Caco-2 (cell line): ENCODE measurements around the gene KLF9. TPM values are rescaled to one million over a fixed set of nuclear protein-coding genes. Genes with fewer than 3 reads are reported as not detected.

Source experiments
- BruUV-seq: library from RNA; stranded (reverse); fragments of 400-500 nt; replicated peaks from 2 replicates; lab custom pipeline; 2021; lab: Mats Ljungman, UMichigan
- CTCF ChIA-PET: fragments of 300-600 bp; sonication (Branson Sonifier 250); formaldehyde crosslinking; loops from one replicate; lab custom pipeline; 2022; ENCODE audit warnings: antibody characterized with exemption; lab: Charles Lee
- POLR2A ChIA-PET: fragments of 300-600 bp; sonication (Branson Sonifier 250); formaldehyde crosslinking; loops from one replicate; lab custom pipeline; 2022; ENCODE audit warnings: antibody characterized with exemption; lab: Charles Lee
- DNase-seq, 2 experiments: peaks; one replicate each; pipeline versions ENCODE4 v3.0.0 to v3.0.0-alpha.2; 2020 to 2022
- H3K27me3 ChIP-seq: replicated peaks from 2 replicates; pipeline ENCODE4 v1.6.0; 2011; ENCODE audit warnings: low read length; ENCODE audit not compliant: control insufficient read depth, insufficient read depth
- H3K36me3 ChIP-seq: 2 replicates; pipeline ENCODE4 v1.5.1; 2011; ENCODE audit warnings: low read length; ENCODE audit not compliant: control insufficient read depth, insufficient read depth
- H3K4me1 ChIP-seq: fragments of 250-450 bp; sonication (Bioruptor Pico); 2 replicates; pipeline ENCODE4 v1.5.1; 2020; ENCODE audit warnings: mild to moderate bottlenecking
- H3K4me3 ChIP-seq: 2 replicates; pipeline ENCODE4 v1.5.1; 2011; ENCODE audit warnings: low read depth, mild to moderate bottlenecking, control low read depth, low read length
- H3K9me3 ChIP-seq: fragments of 250-450 bp; sonication (Bioruptor Pico); 2 replicates; pipeline ENCODE4 v1.5.1; 2020; ENCODE audit warnings: mild to moderate bottlenecking, moderate library complexity
- H3K27ac Mint-ChIP-seq: one replicate; pipeline ENCODE4 v1.8.0; 2022; ENCODE audit warnings: mixed read lengths; ENCODE audit not compliant: unreplicated experiment
- H3K27me3 Mint-ChIP-seq: one replicate; pipeline ENCODE4 v1.8.0; 2022; ENCODE audit warnings: mixed read lengths; ENCODE audit not compliant: insufficient read depth, unreplicated experiment
- H3K36me3 Mint-ChIP-seq: one replicate; pipeline ENCODE4 v1.8.0; 2022; ENCODE audit warnings: mild to moderate bottlenecking, mixed read lengths; ENCODE audit not compliant: insufficient read depth, unreplicated experiment
- H3K4me1 Mint-ChIP-seq: one replicate; pipeline ENCODE4 v1.8.0; 2022; ENCODE audit warnings: low read depth, mixed read lengths; ENCODE audit not compliant: unreplicated experiment
- H3K4me3 Mint-ChIP-seq: one replicate; pipeline ENCODE4 v1.8.0; 2022; ENCODE audit warnings: mild to moderate bottlenecking, moderate library complexity, mixed read lengths; ENCODE audit not compliant: unreplicated experiment
- H3K9me3 Mint-ChIP-seq: one replicate; pipeline ENCODE4 v1.8.0; 2022; ENCODE audit warnings: mixed read lengths; ENCODE audit not compliant: unreplicated experiment
- CTCF ChIP-seq, 2 experiments: fragments of 200-600 bp in 1 of 2; IDR thresholded peaks; 1 replicate in 1 of 2; 2 replicates in 1 of 2; pipeline versions ENCODE4 v1.5.1 to v1.8.0; 2011 to 2022; ENCODE audit warnings: antibody characterized with exemption in 1 of 2, control low read depth in 1 of 2, inconsistent platforms in 1 of 2, low read depth in 1 of 2, low read length in 1 of 2, mild to moderate bottlenecking in 1 of 2, moderate library complexity in 1 of 2; ENCODE audit not compliant: insufficient read depth in 1 of 2, severe bottlenecking in 1 of 2, unreplicated experiment in 1 of 2
- intact Hi-C: fragments of 100-400 bp; cut with micrococcal nuclease; formaldehyde crosslinking; loops from one replicate; pipeline ENCODE4 v1.10.0; 2022; ENCODE audit not compliant: unreplicated experiment
- total RNA-seq: library from RNA; stranded (reverse); gene quantifications from 2 replicates; pipeline ENCODE4 v1.2.3, GENCODE V29; 2022

The KLF9 gene
- total RNA-seq, 1 experiment from 2014 or later: 0.98 TPM

- POLR2A ChIA-PET: no interaction called here
- intact Hi-C loops: no loop called here
- no TSS peak for BruUV-seq
- Mint-ChIP-seq H3K9me3 (no peaks in the 10 kb centered on the region), H3K27ac (no peak overlapping the region), H3K27me3 (no peaks in the 10 kb centered on the region), H3K36me3 (peaks cover under 1% of the 10 kb centered on the region), H3K4me3 (no peak overlapping the region), H3K4me1 (no peaks in the 10 kb centered on the region)
- CTCF ChIA-PET: no interaction called here
- no peaks in the 10 kb centered on the region for H3K4me1 ChIP-seq
- DNase-seq: no peak
- H3K27me3 ChIP-seq: no peaks in the 10 kb centered on the region
- no peaks in the 10 kb centered on the region for H3K9me3 ChIP-seq
- no peak for TF ChIP-seq CTCF (IDR thresholded peaks at IDR 0.05; ENCODE audit: insufficient read depth in 1 of 2, low read depth in 1 of 2, low read length in 1 of 2, severe bottlenecking in 1 of 2, unreplicated experiment in 1 of 2)
- H3K4me3 ChIP-seq: no peak overlapping the region
- H3K36me3 ChIP-seq: no peaks in the 10 kb centered on the region
These were observed 5.9 kb downstream of the KLF9 start for GRCh38 chr9:70408393-70409040.

GRCh38 chr9:70407081-70407503 is 7.4 kb downstream of the KLF9 start:
- BruUV-seq: no TSS peak
- no peak for DNase-seq
- no peaks in the 10 kb centered on the region for H3K36me3 Mint-ChIP-seq
- H3K27me3 Mint-ChIP-seq: no peaks in the 10 kb centered on the region
- H3K4me1 Mint-ChIP-seq: no peaks in the 10 kb centered on the region
- POLR2A ChIA-PET: no interaction called here
- CTCF ChIA-PET: no interaction called here
- intact Hi-C loops: no loop called here
- H3K36me3 ChIP-seq: no peaks in the 10 kb centered on the region
- no peaks in the 10 kb centered on the region for H3K27me3 ChIP-seq
- no peaks in the 10 kb centered on the region for H3K4me1 ChIP-seq
- no peak for TF ChIP-seq CTCF (IDR thresholded peaks at IDR 0.05; ENCODE audit: insufficient read depth in 1 of 2, low read depth in 1 of 2, low read length in 1 of 2, severe bottlenecking in 1 of 2, unreplicated experiment in 1 of 2)
- H3K27ac Mint-ChIP-seq: no peak overlapping the region
- no peak overlapping the region for H3K4me3 Mint-ChIP-seq
- H3K4me3 ChIP-seq: no peak overlapping the region
- no peaks in the 10 kb centered on the region for H3K9me3 Mint-ChIP-seq
- no peaks in the 10 kb centered on the region for H3K9me3 ChIP-seq

GRCh38 chr9:70406434-70406862 is 8.0 kb downstream of the KLF9 start:
- CTCF ChIA-PET: no interaction called here
- DNase-seq: no peak
- Mint-ChIP-seq H3K27ac (no peak overlapping the region), H3K27me3 (no peaks in the 10 kb centered on the region), H3K9me3 (no peaks in the 10 kb centered on the region), H3K36me3 (no peaks in the 10 kb centered on the region), H3K4me1 (no peaks in the 10 kb centered on the region), H3K4me3 (no peak overlapping the region)
- H3K4me1 ChIP-seq: no peaks in the 10 kb centered on the region
- no TSS peak for BruUV-seq
- no peak for TF ChIP-seq CTCF (IDR thresholded peaks at IDR 0.05; ENCODE audit: insufficient read depth in 1 of 2, low read depth in 1 of 2, low read length in 1 of 2, severe bottlenecking in 1 of 2, unreplicated experiment in 1 of 2)
- POLR2A ChIA-PET: no interaction called here
- no peaks in the 10 kb centered on the region for H3K36me3 ChIP-seq
- no peak overlapping the region for H3K4me3 ChIP-seq
- intact Hi-C loops: no loop called here
- no peaks in the 10 kb centered on the region for H3K27me3 ChIP-seq
- H3K9me3 ChIP-seq: no peaks in the 10 kb centered on the region
